ENCODE results near the gene ALDH2.
"Not testable (repeated sequence)": the region's sequence is repeated elsewhere in the genome, so short reads cannot be mapped to it uniquely, and the experiment has no call there.

The ALDH2 gene

DNA sequence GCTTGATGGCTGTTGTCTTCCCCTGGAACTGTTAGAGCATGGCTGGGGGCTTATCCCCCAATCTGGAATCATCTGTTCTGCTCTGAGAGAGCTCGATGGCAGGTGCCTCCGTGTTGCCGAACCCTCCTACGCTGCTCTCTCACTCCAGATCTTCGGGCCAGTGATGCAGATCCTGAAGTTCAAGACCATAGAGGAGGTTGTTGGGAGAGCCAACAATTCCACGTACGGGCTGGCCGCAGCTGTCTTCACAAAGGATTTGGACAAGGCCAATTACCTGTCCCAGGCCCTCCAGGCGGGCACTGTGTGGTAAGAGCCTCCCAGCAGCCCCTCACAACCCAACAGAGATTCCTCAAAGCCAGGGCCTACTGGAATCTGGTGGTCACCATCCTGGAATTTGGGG is 33.0 kb downstream of the ALDH2 start:
- DNase-seq (ENCODE audit: insufficient read length, low spot score) (no peak), FAIRE-seq (no peak)
- no peak for TF ChIP-seq POLR2AphosphoS5 (IDR thresholded peaks at IDR 0.05; ENCODE audit: low read depth, low read length)
- no peak for TF ChIP-seq POU2F2 (IDR thresholded peaks at IDR 0.05; ENCODE audit: low read depth, low read length)
- TF ChIP-seq SPI1 (IDR thresholded peaks at IDR 0.05; ENCODE audit: low read depth, low read length) = no peak
- no peak for TF ChIP-seq POLR2A (IDR thresholded peaks at IDR 0.05; ENCODE audit: low read depth, low read length)

- no peak for TF ChIP-seq SPI1 (IDR thresholded peaks at IDR 0.05; ENCODE audit: low read depth, low read length)
- no peak for TF ChIP-seq TAF1 (IDR thresholded peaks at IDR 0.05; ENCODE audit: low read depth, low read length)
- TF ChIP-seq POLR2AphosphoS5 (IDR thresholded peaks at IDR 0.05; ENCODE audit: low read depth, low read length) = no peak
- TF ChIP-seq POLR2A (IDR thresholded peaks at IDR 0.05; ENCODE audit: low read depth, low read length) = no peak
- TF ChIP-seq PAX5 (IDR thresholded peaks at IDR 0.05; ENCODE audit: insufficient read depth, low read length, severe bottlenecking) = no peak
- FAIRE-seq (no peak), DNase-seq (ENCODE audit: insufficient read length, low spot score) (no peak)
These were observed 36.4 kb downstream of the ALDH2 start for GRCh38 chr12:111803038-111803626.

- FAIRE-seq (no peak), DNase-seq (ENCODE audit: insufficient read length, low spot score) (no peak)
- TF ChIP-seq SPI1 (IDR thresholded peaks at IDR 0.05; ENCODE audit: low read depth, low read length) = no peak
- TF ChIP-seq POU2F2 (IDR thresholded peaks at IDR 0.05; ENCODE audit: low read depth, low read length) = no peak
- no peak for TF ChIP-seq POLR2AphosphoS5 (IDR thresholded peaks at IDR 0.05; ENCODE audit: low read depth, low read length)
- no peak for TF ChIP-seq TAF1 (IDR thresholded peaks at IDR 0.05; ENCODE audit: low read depth, low read length)
- TF ChIP-seq POLR2A (IDR thresholded peaks at IDR 0.05; ENCODE audit: low read depth, low read length) = no peak
- TF ChIP-seq PAX5 (IDR thresholded peaks at IDR 0.05; ENCODE audit: insufficient read depth, low read length, severe bottlenecking) = no peak
These were observed 37.1 kb downstream of the ALDH2 start for GRCh38 chr12:111803851-111804250.

DNA sequence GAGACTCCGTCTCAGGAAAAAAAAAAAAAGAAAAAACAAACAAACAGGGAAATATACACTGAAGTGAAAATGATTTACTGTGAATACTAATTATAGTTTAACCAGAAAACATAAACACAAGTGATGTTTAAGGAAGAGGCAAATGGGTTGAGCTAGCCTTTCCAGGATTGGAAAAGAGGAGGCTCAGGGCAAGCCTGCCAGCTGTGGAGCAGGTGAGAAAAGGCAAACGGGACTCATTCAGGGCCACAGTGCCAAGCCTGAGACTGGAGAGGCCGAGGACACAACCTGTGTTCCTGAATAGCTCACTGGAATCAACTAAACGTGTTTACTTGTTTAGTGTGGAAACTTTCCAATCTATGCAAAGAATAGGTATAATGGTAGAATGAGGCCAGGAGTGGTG is 39.6 kb downstream of the ALDH2 start:
- no peak for TF ChIP-seq POLR2AphosphoS5 (IDR thresholded peaks at IDR 0.05; ENCODE audit: low read depth, low read length)
- no peak for TF ChIP-seq PAX5 (IDR thresholded peaks at IDR 0.05; ENCODE audit: insufficient read depth, low read length, severe bottlenecking)
- no peak for TF ChIP-seq POU2F2 (IDR thresholded peaks at IDR 0.05; ENCODE audit: low read depth, low read length)
- TF ChIP-seq TAF1 (IDR thresholded peaks at IDR 0.05; ENCODE audit: low read depth, low read length) = no peak
- TF ChIP-seq SPI1 (IDR thresholded peaks at IDR 0.05; ENCODE audit: low read depth, low read length) = no peak
- TF ChIP-seq POLR2A (IDR thresholded peaks at IDR 0.05; ENCODE audit: low read depth, low read length) = no peak
- FAIRE-seq (no peak), DNase-seq (ENCODE audit: insufficient read length, low spot score) (no peak)

GRCh38 chr12:111807232-111807631 is 40.5 kb downstream of the ALDH2 start:
- TF ChIP-seq POLR2AphosphoS5 (IDR thresholded peaks at IDR 0.05; ENCODE audit: low read depth, low read length) (no peak), POU2F2 (IDR thresholded peaks at IDR 0.05; ENCODE audit: low read depth, low read length) (no peak), SPI1 (IDR thresholded peaks at IDR 0.05; ENCODE audit: low read depth, low read length) (no peak), POLR2A (IDR thresholded peaks at IDR 0.05; ENCODE audit: low read depth, low read length) (no peak)

GRCh38 chr12:111812881-111813741 is 46.4 kb downstream of the ALDH2 start:
- no peak for TF ChIP-seq POLR2A (IDR thresholded peaks at IDR 0.05; ENCODE audit: low read depth, low read length)
- TF ChIP-seq TAF1 (IDR thresholded peaks at IDR 0.05; ENCODE audit: low read depth, low read length) = no peak
- no peak for TF ChIP-seq SPI1 (IDR thresholded peaks at IDR 0.05; ENCODE audit: low read depth, low read length)
- TF ChIP-seq POU2F2 (IDR thresholded peaks at IDR 0.05; ENCODE audit: low read depth, low read length) = no peak
- TF ChIP-seq POLR2AphosphoS5 (IDR thresholded peaks at IDR 0.05; ENCODE audit: low read depth, low read length) = no peak
- TF ChIP-seq PAX5 (IDR thresholded peaks at IDR 0.05; ENCODE audit: insufficient read depth, low read length, severe bottlenecking) = no peak
- DNase-seq (ENCODE audit: insufficient read length, low spot score) = peak; percentile 70
- peak; percentile 83 for FAIRE-seq

More at GRCh38 chr12:111807232-111807631, 40.5 kb downstream of the ALDH2 start:
- FAIRE-seq (no peak), DNase-seq (ENCODE audit: insufficient read length, low spot score) (no peak)

- FAIRE-seq (no peak), DNase-seq (ENCODE audit: insufficient read length, low spot score) (no peak)
- TF ChIP-seq TAF1 (IDR thresholded peaks at IDR 0.05; ENCODE audit: low read depth, low read length) (no peak), POU2F2 (IDR thresholded peaks at IDR 0.05; ENCODE audit: low read depth, low read length) (no peak), SPI1 (IDR thresholded peaks at IDR 0.05; ENCODE audit: low read depth, low read length) (no peak), PAX5 (IDR thresholded peaks at IDR 0.05; ENCODE audit: insufficient read depth, low read length, severe bottlenecking) (no peak), POLR2AphosphoS5 (IDR thresholded peaks at IDR 0.05; ENCODE audit: low read depth, low read length) (no peak), POLR2A (IDR thresholded peaks at IDR 0.05; ENCODE audit: low read depth, low read length) (no peak)
These were observed 49.4 kb downstream of the ALDH2 start for GRCh38 chr12:111816065-111816615.

DNA sequence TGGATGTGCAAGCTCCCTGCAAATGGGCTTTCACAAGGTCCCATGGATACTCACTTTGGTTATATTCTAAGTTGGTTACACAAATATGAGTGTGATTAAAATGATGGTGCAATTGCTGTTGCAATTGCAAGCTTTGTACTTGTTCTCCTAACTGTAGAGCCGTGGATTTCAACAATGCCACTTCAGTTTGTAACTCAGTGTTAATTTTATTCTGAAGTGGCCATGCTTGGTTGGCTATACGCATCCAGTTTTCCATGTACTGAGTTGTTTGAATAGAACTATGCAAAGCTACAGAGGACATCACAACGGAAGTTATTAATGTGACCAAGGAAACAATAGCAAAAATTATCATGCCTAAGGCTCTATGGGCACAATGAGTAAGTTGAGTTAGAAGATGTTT is 50.2 kb downstream of the ALDH2 start:
- not testable (repeated sequence) for FAIRE-seq; DNase-seq (ENCODE audit: insufficient read length, low spot score)

DNA sequence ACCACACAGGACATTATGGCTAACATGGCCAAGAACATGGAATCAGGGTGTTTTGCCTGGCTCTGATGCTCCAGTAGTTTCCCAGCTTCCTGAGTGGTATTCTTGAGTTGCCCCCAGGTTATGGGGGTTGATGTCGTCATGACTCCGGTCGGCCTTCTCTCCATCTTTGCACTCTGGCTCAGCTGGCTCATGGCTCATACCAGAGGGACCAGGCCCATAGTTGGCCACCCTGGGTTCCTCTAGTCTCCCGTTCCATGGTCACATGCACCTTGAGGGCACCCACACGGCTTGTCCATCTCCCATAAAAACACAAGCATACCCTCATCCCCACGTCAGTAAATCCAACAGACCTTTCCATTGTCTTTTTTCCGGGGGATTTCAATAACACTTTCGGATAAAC is 51.6 kb downstream of the ALDH2 start:
- DNase-seq (ENCODE audit: insufficient read length, low spot score) (no peak), FAIRE-seq (no peak)
- TF ChIP-seq PAX5 (IDR thresholded peaks at IDR 0.05; ENCODE audit: insufficient read depth, low read length, severe bottlenecking) (no peak), POLR2A (IDR thresholded peaks at IDR 0.05; ENCODE audit: low read depth, low read length) (no peak), POU2F2 (IDR thresholded peaks at IDR 0.05; ENCODE audit: low read depth, low read length) (no peak), SPI1 (IDR thresholded peaks at IDR 0.05; ENCODE audit: low read depth, low read length) (no peak), POLR2AphosphoS5 (IDR thresholded peaks at IDR 0.05; ENCODE audit: low read depth, low read length) (no peak), TAF1 (IDR thresholded peaks at IDR 0.05; ENCODE audit: low read depth, low read length) (no peak)

Measured in GM12891 (cell line).